ENCODE data around the gene EPS8L2. TPM values are rescaled to one million over a fixed set of nuclear protein-coding genes. Genes with fewer than 3 reads are reported as not detected.
A peak's percentile ranks its signal among the peaks of the same experiment; 100 is the strongest.

EPS8L2 gene
- total and polyA plus RNA-seq, 4 donors = 24.4 to 138 (median 62.7) TPM

- no peak for TF ChIP-seq ZBTB33 (IDR thresholded peaks at IDR 0.05)
- no peak for TF ChIP-seq EGR1 (IDR thresholded peaks at IDR 0.05; ENCODE audit: low read depth in 2 of 2)
- no peak for TF ChIP-seq GABPA (IDR thresholded peaks at IDR 0.05 in 1 of 2, conservative IDR thresholded peaks at IDR 0.05 in 1 of 2)
- no peak for TF ChIP-seq REST (IDR thresholded peaks at IDR 0.05)
- TF ChIP-seq ATF3 (IDR thresholded peaks at IDR 0.05) = no peak
- TF ChIP-seq FOXA1 (IDR thresholded peaks at IDR 0.05) = no peak
- no peak for TF ChIP-seq RXRA (IDR thresholded peaks at IDR 0.05)
- TF ChIP-seq TAF1 (conservative IDR thresholded peaks at IDR 0.05) = no peak
- TF ChIP-seq RAD21 (IDR thresholded peaks at IDR 0.05) = no peak
- TF ChIP-seq MAX (IDR thresholded peaks at IDR 0.05) = no peak
- TF ChIP-seq YY1 (IDR thresholded peaks at IDR 0.05) = no peak
- no peak for TF ChIP-seq HNF4G (IDR thresholded peaks at IDR 0.05)
- DNase-seq (ENCODE audit: low spot score) = no peak
- Histone ChIP-seq H3K27me3 (ENCODE audit: control insufficient read depth in 4 of 4, insufficient read depth in 4 of 4, low read length in 3 of 4) (no peaks in the 10 kb centered on the region), H3K27ac (ENCODE audit: low read depth in 1 of 2, low read length in 2 of 2) (no peak overlapping the region), H3K4me3 (ENCODE audit: low read depth in 1 of 3, low read length in 3 of 3) (peak overlapping the region in 1 of 3 donors; percentile 16), H3K9ac (ENCODE audit: low read depth in 1 of 2, low read length in 2 of 2) (no peak overlapping the region), H3K36me3 (ENCODE audit: control insufficient read depth in 4 of 4, insufficient read depth in 3 of 4, low read depth in 1 of 4, low read length in 3 of 4) (peaks cover 2 to 28% (median 13%) of the 10 kb centered on the region in 4 donors), H3K9me3 (ENCODE audit: control insufficient read depth in 4 of 4, low read length in 3 of 4) (no peaks in the 10 kb centered on the region), H3K4me1 (ENCODE audit: control insufficient read depth in 4 of 4, insufficient read depth in 4 of 4, low read length in 3 of 4) (peaks cover 0 to 19% (median 7%) of the 10 kb centered on the region in 4 donors)
- 52% methylated on average over 53 of the region's 53 CpGs for WGBS
These were observed 19.7 kb downstream of the EPS8L2 start for GRCh38 chr11:725624-726202.

- TF ChIP-seq NR2F2 (IDR thresholded peaks at IDR 0.05) (no peak), FOXA2 (IDR thresholded peaks at IDR 0.05) (no peak)
- DNase-seq (ENCODE audit: low spot score) = no peak
- H3K9me3 ChIP-seq (ENCODE audit: control insufficient read depth in 4 of 4, low read length in 3 of 4) = no peaks in the 10 kb centered on the region
- WGBS = 46% methylated on average over 61 of the region's 61 CpGs
- peaks cover 0 to 14% (median 3%) of the 10 kb centered on the region in 4 donors for H3K4me1 ChIP-seq (ENCODE audit: control insufficient read depth in 4 of 4, insufficient read depth in 4 of 4, low read length in 3 of 4)
- H3K4me3 ChIP-seq (ENCODE audit: low read depth in 1 of 3, low read length in 3 of 3) = peak overlapping the region in 1 of 3 donors; percentile 16
- peaks cover 2 to 21% (median 11%) of the 10 kb centered on the region in 4 donors for H3K36me3 ChIP-seq (ENCODE audit: control insufficient read depth in 4 of 4, insufficient read depth in 3 of 4, low read depth in 1 of 4, low read length in 3 of 4)
- H3K27me3 ChIP-seq (ENCODE audit: control insufficient read depth in 4 of 4, insufficient read depth in 4 of 4, low read length in 3 of 4) = no peaks in the 10 kb centered on the region
- H3K9ac ChIP-seq (ENCODE audit: low read depth in 1 of 2, low read length in 2 of 2) = no peak overlapping the region
- no peak overlapping the region for H3K27ac ChIP-seq (ENCODE audit: low read depth in 1 of 2, low read length in 2 of 2)
These were observed 20.5 kb downstream of the EPS8L2 start for GRCh38 chr11:726278-727220.
